Lower leg skin (tissue), 4 donors: ENCODE data around the gene ST6GALNAC2. TPM values are rescaled to one million over a fixed set of nuclear protein-coding genes. Genes with fewer than 3 reads are reported as not detected.

Experiments used
- DNase-seq, 2 donors: peaks; one replicate each; pipeline ENCODE4 v3.0.0-alpha.2; 2019; ENCODE audit warnings: low spot score in 2 of 2
- H3K4me3 ChIP-seq: fragments of 200-600 bp; sonication (generic); 2 replicates; pipeline ENCODE4 v1.5.1; 2017; ENCODE audit warnings: mild to moderate bottlenecking, low read depth; ENCODE audit not compliant: poor library complexity, severe bottlenecking
- POLR2A ChIP-seq, 2 donors: fragments of 450-650 bp; IDR thresholded peaks; one replicate each; pipeline ENCODE4 v1.6.1; 2016 to 2017; ENCODE audit warnings: antibody characterized with exemption in 2 of 2, mild to moderate bottlenecking in 1 of 2, moderate library complexity in 1 of 2
- WGBS, 2 donors: methylation state at CpG; one replicate each; pipeline ENCODE4 v1.1.5; 2018; 5-methylcytosine and 5-hydroxymethylcytosine counted together
- intact Hi-C: fragments of 100-400 bp; cut with DNase I; formaldehyde crosslinking; loops from one replicate; pipeline ENCODE4 v1.15.0; 2023; ENCODE audit warnings: low total_unique reads
- total RNA-seq, 4 donors: library from RNA; depleted of rRNA; stranded (reverse); fragments of >200 nt; gene quantifications; one replicate each; pipeline ENCODE4 v1.1.0, GENCODE V29; 2016
- TF ChIP-seq, protein P1 (sequence below), 3 donors: fragments of 450-650 bp; IDR thresholded peaks; one replicate each; pipeline ENCODE4 v1.5.1; 2016; ENCODE audit warnings: antibody characterized with exemption in 3 of 3, mild to moderate bottlenecking in 3 of 3, moderate library complexity in 2 of 3

The ST6GALNAC2 gene
- total RNA-seq, 4 donors from 2014 or later: 64.8 to 101 (median 76.5) TPM

GRCh38 chr17:76521262-76521661 lies 64.4 kb downstream of the ST6GALNAC2 start:
- intact Hi-C loops: no loop called here
- DNase-seq: no peak
- WGBS, 2 donors: 92 to 96% methylated on average over 7 of the region's 7 CpGs
- H3K4me3 ChIP-seq: no peak overlapping the region
- no peak for TF ChIP-seq POLR2A (IDR thresholded peaks at IDR 0.05)
- TF ChIP-seq, protein P1, sequence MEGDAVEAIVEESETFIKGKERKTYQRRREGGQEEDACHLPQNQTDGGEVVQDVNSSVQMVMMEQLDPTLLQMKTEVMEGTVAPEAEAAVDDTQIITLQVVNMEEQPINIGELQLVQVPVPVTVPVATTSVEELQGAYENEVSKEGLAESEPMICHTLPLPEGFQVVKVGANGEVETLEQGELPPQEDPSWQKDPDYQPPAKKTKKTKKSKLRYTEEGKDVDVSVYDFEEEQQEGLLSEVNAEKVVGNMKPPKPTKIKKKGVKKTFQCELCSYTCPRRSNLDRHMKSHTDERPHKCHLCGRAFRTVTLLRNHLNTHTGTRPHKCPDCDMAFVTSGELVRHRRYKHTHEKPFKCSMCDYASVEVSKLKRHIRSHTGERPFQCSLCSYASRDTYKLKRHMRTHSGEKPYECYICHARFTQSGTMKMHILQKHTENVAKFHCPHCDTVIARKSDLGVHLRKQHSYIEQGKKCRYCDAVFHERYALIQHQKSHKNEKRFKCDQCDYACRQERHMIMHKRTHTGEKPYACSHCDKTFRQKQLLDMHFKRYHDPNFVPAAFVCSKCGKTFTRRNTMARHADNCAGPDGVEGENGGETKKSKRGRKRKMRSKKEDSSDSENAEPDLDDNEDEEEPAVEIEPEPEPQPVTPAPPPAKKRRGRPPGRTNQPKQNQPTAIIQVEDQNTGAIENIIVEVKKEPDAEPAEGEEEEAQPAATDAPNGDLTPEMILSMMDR (IDR thresholded peaks at IDR 0.05): no peak

DNA sequence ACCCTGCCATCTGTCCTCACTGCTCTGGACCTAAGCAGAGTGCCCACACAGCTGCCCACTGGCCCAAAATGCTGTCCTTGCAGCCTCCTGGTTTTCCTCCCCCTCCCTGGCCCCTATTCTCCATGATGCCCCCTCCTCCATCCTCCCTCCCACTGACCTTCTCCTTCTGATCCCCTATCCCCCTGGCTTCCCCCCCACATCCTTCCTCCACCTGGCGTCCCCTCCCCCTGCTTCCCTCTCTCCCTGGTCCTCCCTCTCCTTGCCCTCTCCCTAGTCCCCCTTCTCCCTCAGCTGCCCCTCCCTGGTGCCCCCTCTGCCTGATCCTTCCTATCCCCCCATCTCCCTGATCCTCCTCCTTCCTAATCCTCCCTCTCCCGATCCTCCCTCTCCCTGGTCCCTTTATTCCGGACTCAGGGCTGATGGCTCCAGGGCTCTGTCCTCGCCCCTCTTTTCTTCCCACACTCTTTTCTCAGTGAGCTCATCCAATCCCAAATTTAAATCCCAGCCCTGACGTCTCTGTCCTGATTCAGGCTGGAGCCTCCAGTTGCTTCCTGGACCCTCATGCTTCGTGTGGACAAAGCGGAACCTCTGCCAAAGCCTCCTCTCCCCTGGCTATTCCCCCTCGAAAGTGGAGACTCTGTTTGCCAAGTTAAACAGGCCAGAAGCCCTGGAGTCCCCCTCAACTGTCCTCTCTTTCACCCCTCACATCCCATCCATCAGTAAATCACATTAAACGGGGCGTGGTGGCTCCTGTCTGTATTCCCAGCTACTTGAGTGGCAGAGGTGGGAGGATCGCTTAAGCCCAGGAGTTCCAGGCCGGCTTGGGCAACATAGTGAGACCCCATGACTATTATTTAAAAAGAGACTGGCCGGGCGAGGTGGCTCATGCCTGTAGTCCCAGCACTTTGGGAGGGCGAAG lies 66.4 kb downstream of the ST6GALNAC2 start:
- 79 to 84% methylated on average over 15 of the region's 15 CpGs for WGBS, 2 donors
- intact Hi-C loops: no loop called here
- DNase-seq: no peak
- TF ChIP-seq, protein P1 (IDR thresholded peaks at IDR 0.05): no peak
- TF ChIP-seq POLR2A (IDR thresholded peaks at IDR 0.05): no peak
- H3K4me3 ChIP-seq: no peak overlapping the region

DNA sequence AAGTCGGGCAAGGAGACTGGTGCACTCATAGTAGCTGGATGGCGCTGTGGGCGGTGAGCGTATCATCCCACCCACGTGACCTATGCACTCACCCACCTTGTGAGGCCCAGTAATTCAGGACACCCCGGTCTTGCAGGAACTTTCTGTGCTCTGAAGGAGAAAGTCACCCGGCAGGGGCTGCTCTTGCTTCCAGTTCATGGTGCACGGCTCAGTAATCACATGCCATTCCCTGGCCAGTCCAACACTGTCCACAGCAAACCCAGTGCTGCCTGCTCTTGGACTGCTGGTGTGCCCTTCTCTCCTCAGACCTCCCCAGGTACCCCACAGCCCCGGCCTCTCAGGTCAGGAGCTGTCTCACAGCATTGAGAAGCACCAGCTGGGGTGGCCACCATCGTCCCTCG lies 68.0 kb downstream of the ST6GALNAC2 start:
- no peak overlapping the region for H3K4me3 ChIP-seq
- no peak for DNase-seq
- WGBS, 2 donors: 87 to 93% methylated on average over 10 to 11 of the region's 11 CpGs
- TF ChIP-seq, protein P1 (IDR thresholded peaks at IDR 0.05): no peak
- TF ChIP-seq POLR2A (IDR thresholded peaks at IDR 0.05): no peak
- intact Hi-C loops: no loop called here

Other genes starting within 250 kb of the ST6GALNAC2 start
- gene PRPSAP1, start 231.9 kb downstream of the ST6GALNAC2 start, total RNA-seq: 10 to 100 TPM; 35.8 to 72.3 (median 62.2) TPM
- 10 to 100 TPM in 3 of 4 donors, 1 to 10 TPM in 1; 9.7 to 35.6 (median 18.3) TPM for gene SPHK1, start 201.3 kb downstream of the ST6GALNAC2 start, total RNA-seq
- 10 to 100 TPM; 20.3 to 52.0 (median 26.0) TPM for gene UBE2O, start 132.7 kb downstream of the ST6GALNAC2 start, total RNA-seq
- gene AANAT, start 118.3 kb downstream of the ST6GALNAC2 start, total RNA-seq: not detected
- gene RHBDF2, start 84.4 kb downstream of the ST6GALNAC2 start, total RNA-seq: 10 to 100 TPM; 53.7 to 76.1 (median 62.6) TPM
- 10 to 100 TPM in 3 of 4 donors, 1 to 10 TPM in 1; 9.7 to 14.4 (median 10.7) TPM for gene CYGB, start 48.2 kb downstream of the ST6GALNAC2 start, total RNA-seq
- gene PRCD, start 45.8 kb downstream of the ST6GALNAC2 start, total RNA-seq: 1 to 10 TPM in 3 of 4 donors, under 1 TPM in 1; 0.42 to 7.5 (median 4.0) TPM
- gene ST6GALNAC1, start 57.9 kb upstream of the ST6GALNAC2 start, total RNA-seq: 1 to 10 TPM in 2 of 4 donors, not detected in 2; 2.4 to 5.6 TPM
- 10 to 100 TPM; 31.6 to 97.4 (median 47.1) TPM for gene MXRA7, start 125.1 kb upstream of the ST6GALNAC2 start, total RNA-seq
- 10 to 100 TPM; 16.1 to 28.8 (median 21.0) TPM for gene JMJD6, start 140.7 kb upstream of the ST6GALNAC2 start, total RNA-seq
- 10 to 100 TPM; 27.4 to 40.9 (median 33.7) TPM for gene METTL23, start 141.0 kb upstream of the ST6GALNAC2 start, total RNA-seq
- gene SRSF2, start 151.5 kb upstream of the ST6GALNAC2 start, total RNA-seq: 100 to 1,000 TPM; 179 to 260 (median 189) TPM
- gene MFSD11, start 152.3 kb upstream of the ST6GALNAC2 start, total RNA-seq: 10 to 100 TPM; 33.4 to 38.4 (median 33.8) TPM